Stimulated activated CD4-positive, alpha-beta T cell treated with anti-CD3 and anti-CD28 coated beads, TNF-alpha, amount 100 ng/mL, for 48 hours (primary cell): Measurements from ENCODE around the gene MTHFD1L.

Source experiments
- DNase-seq, 3 donors: peaks; one replicate each; pipeline ENCODE4 v3.0.0-alpha.2; 2020; ENCODE audit warnings: low read depth in 3 of 3

Gene MTHFD1L

DNA sequence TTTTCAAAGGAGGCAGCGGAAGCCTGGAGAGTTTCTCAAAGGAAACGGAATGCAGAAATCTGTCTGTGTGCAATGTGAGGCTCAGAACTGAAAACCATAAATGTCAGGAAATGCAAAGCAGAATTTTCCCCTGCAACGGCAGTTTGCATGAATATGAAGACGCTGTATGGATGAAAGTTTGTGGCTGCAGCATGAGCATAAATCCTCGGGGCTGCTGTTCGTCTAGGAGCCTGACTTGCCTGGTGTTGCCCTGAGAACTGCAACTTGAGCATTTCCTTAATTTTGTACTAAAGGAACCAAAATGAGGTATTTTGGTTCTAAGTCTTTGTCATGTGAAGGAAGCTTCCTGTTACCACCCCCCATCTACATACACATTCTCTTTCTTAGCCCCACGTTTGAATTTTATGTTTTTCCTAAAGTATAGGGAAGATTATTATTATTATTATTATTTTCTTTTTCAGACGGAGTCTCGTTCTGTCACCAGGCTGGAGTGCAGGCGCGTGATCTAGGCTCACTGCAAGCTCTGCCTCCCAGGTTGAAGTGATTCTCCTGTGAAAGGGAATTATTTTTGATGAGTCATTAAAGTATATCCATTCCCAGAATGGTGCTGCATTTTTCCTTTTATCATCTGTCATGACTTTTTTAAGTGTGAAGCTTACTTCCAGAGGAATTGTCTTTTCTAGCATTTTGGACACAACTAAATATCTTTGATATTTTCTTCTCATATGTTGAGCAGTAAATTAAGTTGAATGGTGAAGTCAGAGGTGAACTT lies 33.1 kb downstream of the MTHFD1L start:
- DNase-seq, result no peak

DNA sequence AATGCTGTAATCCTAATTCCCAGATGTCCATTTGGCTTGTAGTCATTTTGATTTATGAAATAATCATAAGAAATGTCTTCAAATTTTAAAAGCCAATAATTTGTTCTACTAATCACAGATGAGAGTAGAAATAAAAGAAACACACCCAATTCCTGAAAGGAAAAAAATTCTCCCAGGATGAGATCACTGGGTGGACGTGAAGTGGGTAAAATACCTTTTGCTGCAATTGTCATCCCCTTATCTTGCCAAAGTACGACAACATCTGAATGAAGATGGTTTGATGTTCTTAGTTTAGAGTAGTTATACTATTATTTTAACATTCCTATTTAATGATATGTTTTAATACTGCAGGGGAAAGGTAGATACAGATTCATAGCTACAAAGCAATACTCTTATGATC lies 33.7 kb downstream of the MTHFD1L start:
- no peak for DNase-seq

DNA sequence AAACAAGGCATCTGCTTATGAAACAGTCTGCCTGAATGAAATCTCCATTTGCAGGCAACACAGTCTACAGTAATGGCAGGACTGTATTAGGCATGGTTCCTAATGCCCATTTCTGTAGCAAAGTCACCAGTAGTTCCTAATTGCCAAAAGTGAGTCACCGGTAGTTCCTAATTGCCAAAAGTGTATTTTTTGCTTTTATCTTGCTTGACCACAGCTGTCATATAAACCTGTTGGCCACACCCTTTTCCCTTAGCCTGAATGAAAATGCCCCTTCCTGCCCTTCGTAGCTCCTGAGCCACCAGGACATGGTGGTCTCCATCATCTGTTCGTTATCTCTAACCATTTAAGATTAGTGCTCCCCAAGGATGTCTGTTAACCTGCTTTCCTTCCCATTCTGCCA lies 34.5 kb downstream of the MTHFD1L start:
- no peak for DNase-seq

DNA sequence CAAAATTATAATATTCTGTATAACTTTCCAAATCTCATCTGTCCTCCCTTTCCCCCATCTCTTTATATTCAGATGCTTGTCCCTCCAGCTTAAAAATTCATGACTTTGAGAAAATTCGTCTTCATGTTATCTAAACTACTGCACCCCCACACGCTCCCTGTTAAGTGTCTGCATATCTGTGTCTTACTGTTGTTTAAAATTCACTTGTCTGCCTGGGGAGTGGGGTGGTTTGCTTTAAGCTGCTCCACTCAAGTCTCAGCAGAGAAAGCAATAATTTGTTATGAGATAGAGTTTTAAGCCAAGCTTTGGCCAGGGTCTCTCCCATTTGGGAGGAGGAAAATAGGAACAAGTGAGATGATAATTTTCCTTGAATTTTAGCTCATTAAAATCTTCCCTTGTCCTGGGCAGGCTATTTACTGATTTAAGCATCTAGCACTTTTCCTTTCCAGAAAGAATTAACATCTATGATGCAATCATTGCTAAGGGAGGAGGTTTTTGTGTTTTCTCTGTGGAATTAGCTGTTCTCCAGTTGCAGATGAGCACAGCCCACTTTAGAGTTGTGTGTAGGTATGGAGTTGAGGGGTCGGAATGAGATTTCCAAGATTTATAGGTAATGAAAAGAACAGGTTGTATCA lies 36.8 kb downstream of the MTHFD1L start:
- DNase-seq, result no peak

DNA sequence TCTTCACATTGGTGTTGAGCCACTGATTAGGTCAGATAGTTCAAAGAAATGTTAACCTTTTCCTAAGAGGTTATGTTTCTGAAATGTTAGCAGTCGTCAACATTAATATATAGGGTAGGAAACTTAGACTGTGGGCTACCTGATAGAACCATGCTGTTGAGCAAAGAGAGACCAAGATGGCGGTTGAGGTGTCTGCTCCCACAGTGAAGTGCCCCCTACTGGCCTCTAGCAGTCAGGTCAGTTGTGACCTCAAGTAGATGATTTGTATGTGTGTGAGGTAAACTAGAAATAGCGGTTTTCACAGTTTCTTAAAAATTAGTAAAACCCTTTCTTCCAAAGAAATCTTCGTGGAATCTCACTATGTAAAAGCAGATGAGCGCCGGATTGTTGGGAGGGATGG lies 40.3 kb downstream of the MTHFD1L start:
- DNase-seq, result no peak

DNA sequence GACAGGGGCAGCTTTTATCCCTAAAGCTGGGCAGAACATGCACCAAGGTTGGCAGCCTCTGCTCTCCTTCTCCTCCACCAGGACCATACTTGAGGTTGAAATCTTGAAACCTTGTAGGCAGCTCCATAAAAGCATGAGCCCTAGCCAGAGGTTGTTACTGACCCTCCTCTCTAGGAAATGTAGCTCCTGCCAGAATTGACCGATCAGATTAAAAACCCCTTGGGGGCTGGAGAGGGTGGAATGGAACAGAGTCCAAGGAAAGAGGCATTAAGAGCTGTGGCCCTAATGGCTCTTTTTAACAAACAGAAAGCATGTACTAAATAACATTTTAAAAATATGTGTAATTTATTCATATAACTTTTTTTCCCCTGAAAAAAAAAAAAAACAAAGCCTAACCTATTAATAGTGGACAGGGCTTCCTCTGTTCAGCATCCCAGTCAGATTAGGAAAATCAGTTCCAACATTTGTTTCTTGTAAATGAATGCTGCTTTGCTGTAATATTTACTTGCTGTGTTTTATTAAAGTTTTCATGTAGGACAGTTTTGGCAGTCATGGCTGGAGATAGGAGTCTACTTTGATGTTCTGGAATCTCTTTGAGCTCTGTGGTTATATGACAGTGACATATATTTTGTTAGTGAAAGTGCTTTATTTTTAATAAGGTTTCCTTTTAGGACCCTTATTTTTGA lies 41.3 kb downstream of the MTHFD1L start:
- no peak for DNase-seq

DNA sequence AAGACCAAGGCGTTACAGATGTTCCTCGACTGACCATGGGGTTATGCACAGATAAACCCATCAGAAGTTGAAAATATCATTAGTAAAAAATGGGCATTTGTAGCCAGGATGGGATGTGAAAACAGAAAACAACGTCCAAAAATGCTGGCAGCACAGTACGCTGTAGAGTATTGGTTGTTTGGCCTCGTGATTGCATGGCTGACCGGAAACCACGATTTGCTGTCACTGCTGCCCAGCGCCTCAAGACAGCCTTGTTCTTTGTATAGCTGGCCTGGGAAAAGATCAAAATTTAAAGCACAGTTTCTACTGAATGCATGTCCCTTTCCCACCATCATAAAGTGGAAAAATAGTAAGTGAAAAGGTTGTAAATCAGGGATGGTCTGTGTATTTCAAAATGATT lies 41.9 kb downstream of the MTHFD1L start:
- DNase-seq, result no peak

DNA sequence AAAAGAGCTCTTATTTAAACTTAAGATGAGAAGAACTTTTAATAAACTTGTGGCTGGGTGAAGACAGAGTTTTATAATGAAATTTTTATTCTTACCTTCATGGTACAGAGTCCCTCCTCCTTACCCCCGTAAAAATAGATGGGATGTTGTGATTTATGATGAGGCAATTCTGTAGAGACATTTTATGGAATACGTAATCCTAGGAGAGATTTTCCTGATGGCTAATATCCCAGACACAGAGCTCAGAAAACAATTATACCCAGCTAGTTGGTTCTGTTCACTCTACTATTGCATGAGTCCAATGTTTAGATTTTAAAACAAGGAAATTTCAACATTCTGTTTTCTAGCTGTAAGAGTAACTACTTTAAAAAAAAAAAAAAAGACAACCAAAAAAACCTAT lies 43.4 kb downstream of the MTHFD1L start:
- DNase-seq, result no peak

DNA sequence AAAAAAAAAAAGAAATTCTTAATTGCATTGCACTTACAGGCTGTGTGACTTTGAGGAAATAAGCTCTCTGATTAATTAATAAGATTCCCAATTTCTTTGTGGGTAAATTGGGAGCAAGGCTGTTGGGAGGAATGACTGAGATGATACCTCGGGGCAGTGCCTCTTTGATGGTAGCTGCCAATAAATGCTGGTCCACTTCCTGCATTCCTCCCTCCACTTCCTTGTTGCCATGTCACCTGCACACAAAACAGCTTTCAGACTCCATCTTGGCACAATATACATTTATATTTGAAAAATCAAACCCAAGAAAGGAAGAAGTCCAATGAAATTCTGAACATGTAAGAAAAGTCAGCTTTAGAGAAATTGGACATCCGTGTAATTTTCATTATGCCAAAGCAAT lies 45.1 kb downstream of the MTHFD1L start:
- DNase-seq, result no peak

DNA sequence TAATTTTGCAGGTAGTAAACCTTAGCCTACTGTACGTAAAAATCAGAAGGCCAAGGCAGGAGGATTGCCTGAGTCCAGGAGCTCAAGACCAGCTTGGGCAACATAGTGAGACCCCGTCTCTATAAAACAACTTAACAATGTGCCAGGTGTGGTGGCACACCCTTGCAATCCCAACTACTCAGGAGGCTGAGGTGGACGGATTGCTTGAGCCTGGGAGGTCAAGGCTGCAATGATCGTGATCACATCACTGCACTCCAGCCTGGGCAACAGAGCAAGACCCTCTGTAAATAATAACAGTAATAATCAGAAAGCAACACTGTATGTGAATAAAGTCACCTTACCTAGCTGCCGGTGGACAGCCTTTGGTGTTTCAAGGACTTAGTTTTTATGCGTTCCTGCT lies 48.9 kb downstream of the MTHFD1L start:
- no peak for DNase-seq

DNA sequence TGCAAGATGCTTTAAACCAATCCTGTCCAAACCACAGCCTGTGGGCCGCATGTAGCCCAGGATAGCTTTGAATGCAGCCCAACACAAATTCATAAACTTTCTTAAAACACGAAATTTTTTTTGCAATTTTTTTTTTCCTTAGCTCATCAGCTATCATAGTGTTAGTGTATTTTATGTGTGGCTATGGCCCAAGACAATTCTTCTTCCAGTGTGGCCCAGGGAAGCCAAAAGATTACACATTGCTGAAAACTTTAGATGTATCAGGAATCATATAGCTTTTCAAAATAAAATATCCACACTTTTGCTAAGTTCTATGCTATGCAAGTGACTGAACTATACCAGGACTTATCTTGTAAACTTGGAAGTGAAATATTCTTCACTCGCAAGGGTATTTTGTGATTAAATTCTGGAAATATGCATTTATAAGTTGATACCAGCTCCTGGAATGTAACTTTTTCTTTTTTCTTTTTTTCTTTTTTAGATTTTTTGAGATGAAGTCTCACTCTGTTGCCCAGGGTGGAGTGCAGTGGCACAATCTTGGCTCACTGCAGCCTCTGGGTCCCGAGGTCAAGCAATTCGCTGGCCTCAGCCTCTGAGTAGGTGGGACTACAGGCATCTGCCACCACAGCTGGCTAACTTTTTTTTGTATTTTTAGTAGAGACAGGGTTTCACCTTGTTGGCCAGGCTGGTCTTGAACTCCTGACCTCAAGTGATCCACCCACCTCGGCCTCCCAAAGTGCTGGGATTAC lies 49.8 kb downstream of the MTHFD1L start:
- DNase-seq, result no peak

DNA sequence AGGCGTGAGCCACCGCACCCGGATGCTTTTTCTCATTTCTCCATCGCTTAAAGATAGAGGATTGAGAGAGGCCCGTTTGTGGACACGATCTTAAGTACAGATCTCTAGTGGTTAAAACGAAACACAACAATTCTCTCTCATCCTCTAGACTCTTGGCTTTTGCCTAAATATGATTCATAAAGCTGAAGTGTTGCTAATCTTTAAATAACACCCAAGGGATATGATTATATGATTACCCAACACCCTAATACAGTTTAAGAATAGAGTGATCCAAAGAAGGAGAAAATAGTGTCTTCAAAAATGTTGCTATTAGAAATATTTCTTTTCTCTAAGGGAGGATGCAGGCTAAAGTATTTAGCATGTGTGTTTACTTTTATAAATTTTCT lies 50.4 kb downstream of the MTHFD1L start:
- DNase-seq, result no peak

DNA sequence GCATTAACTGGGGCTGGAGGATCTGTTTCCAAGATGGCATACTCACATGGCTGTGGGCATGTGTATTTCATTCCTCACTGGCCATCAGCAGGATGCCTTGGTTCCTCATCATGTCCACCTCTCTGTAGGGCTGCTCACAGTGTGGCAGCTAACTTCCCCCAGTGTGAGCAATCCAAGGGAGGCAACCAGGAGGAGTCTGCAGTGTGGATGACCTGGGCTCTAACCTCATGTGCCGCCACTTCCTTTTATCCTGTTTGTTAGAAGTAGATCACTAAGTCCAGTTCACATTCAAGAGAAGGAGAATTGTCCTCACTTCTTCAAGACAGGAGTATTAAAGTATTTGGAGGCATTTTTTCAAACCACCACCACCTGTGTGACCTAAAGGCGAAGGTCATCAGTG lies 54.4 kb downstream of the MTHFD1L start:
- DNase-seq, result no peak

DNA sequence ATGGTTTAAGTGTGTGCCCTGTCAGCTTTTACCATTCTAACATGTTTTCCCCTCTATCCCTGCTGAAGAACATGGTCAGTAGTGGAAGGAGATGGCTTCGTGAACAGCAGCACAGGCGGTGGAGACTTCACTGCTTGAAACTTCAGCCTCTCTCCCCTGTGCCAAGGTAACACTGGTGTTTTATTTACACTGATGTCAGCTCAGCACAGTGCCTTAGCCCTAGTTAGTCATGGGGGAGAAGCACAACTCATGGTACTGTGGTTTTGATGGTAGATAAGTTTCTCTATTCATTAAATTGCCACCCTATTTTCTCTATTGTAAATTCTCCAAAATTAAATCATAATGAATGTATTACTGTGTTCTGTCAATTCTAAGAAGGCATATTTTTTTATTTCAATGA lies 56.6 kb downstream of the MTHFD1L start:
- DNase-seq, result no peak

DNA sequence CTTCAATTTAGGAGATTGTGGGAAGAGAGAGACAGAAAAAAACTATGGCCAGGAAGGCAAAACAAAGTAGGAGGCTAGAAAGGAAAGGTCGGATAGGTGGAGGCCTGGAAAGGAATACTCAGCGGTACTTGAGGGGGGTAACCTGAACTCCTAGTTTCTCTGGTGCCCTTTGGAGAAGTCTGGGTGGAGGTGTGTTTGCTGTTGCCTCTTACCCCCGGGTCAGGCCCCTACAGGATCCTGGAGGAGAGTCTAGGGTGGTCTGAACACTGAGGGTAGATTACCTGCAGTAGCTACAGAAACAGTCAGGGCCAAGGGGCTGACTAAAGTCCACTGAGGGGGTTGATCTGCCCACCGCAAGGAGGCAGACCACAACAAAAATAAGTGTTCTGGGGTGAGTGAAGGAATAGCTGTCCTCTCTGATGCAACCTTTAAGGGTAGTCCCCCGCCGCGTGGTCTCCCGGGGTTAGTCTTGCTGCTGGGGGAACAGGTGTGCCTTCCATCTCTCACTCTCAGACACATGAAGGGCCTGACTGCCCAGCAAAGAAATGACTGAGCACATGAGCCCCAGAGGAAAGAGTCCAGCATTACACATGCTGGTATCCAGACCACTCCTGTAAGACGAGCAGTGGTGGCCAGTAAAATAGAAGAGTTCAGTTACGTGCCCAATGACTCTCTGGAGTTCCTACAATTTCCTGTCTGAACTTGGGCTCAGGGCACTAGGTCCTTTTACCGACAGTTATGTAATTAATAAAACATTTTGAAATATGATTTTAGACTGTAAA lies 59.5 kb downstream of the MTHFD1L start:
- DNase-seq, result no peak

DNA sequence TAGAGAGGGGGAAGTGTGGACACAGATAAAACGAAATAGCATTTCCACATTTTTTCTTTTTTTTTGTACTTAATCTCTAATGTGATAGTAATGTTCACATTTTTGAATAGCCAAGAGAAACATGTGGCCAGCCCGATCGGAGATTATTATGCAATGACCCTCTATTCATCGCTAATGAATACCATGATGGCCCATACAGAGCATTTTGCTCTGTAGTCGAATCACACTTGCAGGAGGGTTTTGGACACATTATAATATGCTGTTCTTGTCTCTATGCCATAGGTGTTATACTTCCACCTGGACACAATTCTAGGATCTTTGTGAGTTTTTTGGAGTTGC lies 60.1 kb downstream of the MTHFD1L start:
- DNase-seq, result no peak

DNA sequence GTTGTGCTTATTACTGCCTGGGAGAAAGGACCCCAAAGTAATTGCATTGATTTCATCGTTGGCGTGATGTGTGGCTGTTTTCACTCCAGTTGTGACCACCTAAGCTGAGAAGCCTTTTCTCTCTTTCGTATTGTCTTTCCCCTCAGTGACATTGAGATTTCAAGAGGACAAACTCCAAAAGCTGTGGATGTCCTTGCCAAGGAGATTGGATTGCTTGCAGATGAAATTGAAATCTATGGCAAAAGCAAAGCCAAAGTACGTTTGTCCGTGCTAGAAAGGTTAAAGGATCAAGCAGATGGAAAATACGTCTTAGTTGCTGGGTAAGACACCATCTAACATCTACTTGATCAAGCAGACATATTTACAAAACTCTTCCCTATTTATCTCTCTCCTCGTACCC lies 60.5 kb downstream of the MTHFD1L start:
- DNase-seq, result no peak

DNA sequence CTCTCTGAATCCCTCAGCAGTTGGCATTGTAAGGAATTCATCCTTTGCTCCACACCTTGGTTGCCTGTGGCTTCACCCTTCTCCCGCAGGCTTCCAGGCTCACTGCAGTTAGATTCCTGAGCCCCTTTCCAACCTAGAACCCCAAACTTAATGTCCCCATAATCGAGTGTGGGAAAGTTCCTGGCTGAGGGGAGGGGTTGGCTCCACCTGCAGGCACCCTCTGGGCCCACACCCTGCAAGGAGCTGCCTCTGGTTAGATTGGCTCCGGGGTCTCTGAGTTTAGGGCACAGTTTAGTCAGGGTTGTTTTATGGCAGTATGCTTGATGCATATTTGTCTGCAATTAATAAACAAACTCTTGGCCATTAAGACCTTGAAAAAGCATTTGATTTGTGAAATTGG lies 63.4 kb downstream of the MTHFD1L start:
- no peak for DNase-seq

DNA sequence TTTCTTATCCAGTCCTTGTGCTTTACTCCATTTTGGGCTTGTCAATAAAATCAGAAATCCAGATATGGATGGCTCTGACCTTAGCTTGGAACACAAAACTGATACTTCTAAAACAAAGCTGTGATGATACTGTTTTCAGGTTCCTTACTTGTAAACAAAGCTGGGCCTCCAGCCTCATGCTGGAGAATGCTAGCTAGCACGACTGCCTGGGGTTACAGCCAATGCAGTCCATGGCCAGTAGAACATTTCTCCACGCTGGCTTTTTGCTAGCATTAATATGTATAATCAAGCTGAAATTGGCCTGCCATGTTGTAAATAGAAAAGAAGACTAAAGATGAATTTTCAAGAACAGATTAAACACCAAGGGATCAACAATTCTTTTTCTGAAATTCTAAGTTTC lies 63.9 kb downstream of the MTHFD1L start:
- DNase-seq, result no peak

DNA sequence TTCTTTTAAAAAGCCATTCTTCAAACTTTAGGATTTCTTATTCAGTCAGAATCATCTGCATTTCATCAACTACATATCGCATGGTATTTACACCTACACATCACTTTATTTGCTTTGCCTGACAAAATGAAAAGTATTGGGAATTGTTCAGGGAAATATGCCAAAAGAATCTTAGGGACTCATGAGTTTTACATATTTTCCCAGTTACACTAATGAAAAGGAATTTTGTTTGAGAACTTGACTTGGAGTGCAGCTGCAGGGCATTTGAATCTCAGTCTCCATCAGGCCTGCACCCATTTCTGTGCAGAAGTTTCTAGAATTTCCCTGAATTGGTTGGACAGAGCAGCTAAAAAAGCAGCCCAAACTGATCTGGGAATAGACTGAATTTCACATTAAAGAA lies 65.3 kb downstream of the MTHFD1L start:
- DNase-seq, result no peak

DNA sequence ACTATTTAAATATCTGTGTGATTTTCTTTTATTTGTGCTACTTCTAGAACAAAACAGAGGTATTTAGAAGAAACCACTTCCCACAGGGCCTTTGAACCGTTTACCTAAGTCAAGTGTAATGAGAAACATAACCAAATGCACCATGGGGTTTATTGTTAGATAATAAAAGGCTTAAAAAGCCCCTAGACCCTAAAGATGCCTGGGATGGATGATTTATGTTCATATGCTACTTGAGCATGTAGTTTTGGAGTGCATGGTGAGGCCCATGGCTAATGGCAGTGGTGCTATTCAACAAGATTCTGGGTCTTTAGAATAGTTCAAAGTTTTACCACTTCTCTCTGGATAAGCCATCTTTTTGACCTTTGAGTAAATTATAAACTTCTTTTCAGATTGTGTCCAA lies 65.9 kb downstream of the MTHFD1L start:
- no peak for DNase-seq

DNA sequence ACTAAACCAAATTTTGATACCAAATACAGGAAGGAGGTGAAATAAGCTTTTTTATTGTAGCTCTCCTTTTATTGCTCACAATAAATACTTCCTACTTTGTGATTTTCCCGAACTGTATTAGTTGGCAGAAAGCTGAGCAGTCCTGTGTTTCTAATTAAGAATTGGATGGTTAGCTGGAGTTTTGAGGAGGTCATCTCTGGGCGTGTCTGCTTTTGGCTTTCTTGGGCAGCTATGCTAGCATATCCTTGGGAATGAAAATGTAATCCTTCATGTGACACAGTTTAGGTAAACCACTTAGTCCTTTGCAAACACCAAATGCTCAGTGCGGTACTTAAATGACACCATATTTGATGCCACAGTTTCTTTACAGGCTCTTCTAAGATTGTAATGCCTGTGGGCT lies 67.5 kb downstream of the MTHFD1L start:
- no peak for DNase-seq
